Glutamatergic neuron (in vitro differentiated cells): Measurements from ENCODE around the gene SSU72. TPM values are rescaled to one million over a fixed set of nuclear protein-coding genes. Genes with fewer than 3 reads are reported as not detected.
"Not testable (repeated sequence)": the region's sequence is repeated elsewhere in the genome, so short reads cannot be mapped to it uniquely, and the experiment has no call there.

ENCODE experiments used
- DNase-seq: peaks from one replicate; pipeline ENCODE4 v3.0.0; 2022
- H3K27ac Mint-ChIP-seq: one replicate; pipeline ENCODE4 v1.8.0; 2020; ENCODE audit warnings: mild to moderate bottlenecking, mixed read lengths, inconsistent platforms; ENCODE audit not compliant: unreplicated experiment
- H3K27me3 Mint-ChIP-seq: one replicate; pipeline ENCODE4 v1.8.0; 2020; ENCODE audit warnings: mild to moderate bottlenecking, moderate library complexity, mixed read lengths, inconsistent platforms; ENCODE audit not compliant: unreplicated experiment
- H3K36me3 Mint-ChIP-seq: one replicate; pipeline ENCODE4 v1.8.0; 2020; ENCODE audit warnings: mild to moderate bottlenecking, mixed read lengths, inconsistent platforms; ENCODE audit not compliant: unreplicated experiment
- H3K4me1 Mint-ChIP-seq: one replicate; pipeline ENCODE4 v1.8.0; 2020; ENCODE audit warnings: mild to moderate bottlenecking, low read depth, mixed read lengths, inconsistent platforms; ENCODE audit not compliant: unreplicated experiment
- H3K4me3 Mint-ChIP-seq: one replicate; pipeline ENCODE4 v1.8.0; 2020; ENCODE audit warnings: mild to moderate bottlenecking, mixed read lengths, inconsistent platforms; ENCODE audit not compliant: unreplicated experiment
- H3K9me3 Mint-ChIP-seq: one replicate; pipeline ENCODE4 v1.8.0; 2020; ENCODE audit warnings: mild to moderate bottlenecking, moderate library complexity, mixed read lengths, inconsistent platforms; ENCODE audit not compliant: unreplicated experiment
- CTCF ChIP-seq: fragments of 200-600 bp; sonication (generic); IDR thresholded peaks from one replicate; pipeline ENCODE4 v1.5.0; 2021; ENCODE audit not compliant: partially characterized antibody, unreplicated experiment
- total RNA-seq: library from RNA; stranded (reverse); fragmentation: NEBNext Ultra II Directional; extraction: Animal tissue kit (Norgen Biotek cat#: 25700); gene quantifications from one replicate; pipeline ENCODE4 v1.2.1, GENCODE V29; 2021; ENCODE audit not compliant: unreplicated experiment

Gene SSU72
- total RNA-seq, 1 donor from 2014 or later = 123 TPM

- peaks cover 6% of the 10 kb centered on the region for H3K27me3 Mint-ChIP-seq
- H3K9me3 Mint-ChIP-seq = no peaks in the 10 kb centered on the region
- TF ChIP-seq CTCF = no peak
- peak overlapping the region; percentile 80 for H3K4me3 Mint-ChIP-seq
- peak overlapping the region; percentile 33 for H3K27ac Mint-ChIP-seq
- no peaks in the 10 kb centered on the region for H3K36me3 Mint-ChIP-seq
- DNase-seq = no peak
- no peaks in the 10 kb centered on the region for H3K4me1 Mint-ChIP-seq
These were observed 24.0 kb upstream of the SSU72 start for GRCh38 chr1:1598720-1599029.

- Mint-ChIP-seq H3K27me3 (peaks cover 6% of the 10 kb centered on the region), H3K9me3 (peaks cover 2% of the 10 kb centered on the region)
- DNase-seq = no peak
These were observed 23.5 kb upstream of the SSU72 start for GRCh38 chr1:1598051-1598719.

GRCh38 chr1:1597275-1597930 is 22.7 kb upstream of the SSU72 start:
- H3K9me3 Mint-ChIP-seq = peaks cover 2% of the 10 kb centered on the region
- no peak overlapping the region for H3K4me3 Mint-ChIP-seq
- H3K27me3 Mint-ChIP-seq = peaks cover 5% of the 10 kb centered on the region
- peaks cover 1% of the 10 kb centered on the region for H3K4me1 Mint-ChIP-seq
- no peaks in the 10 kb centered on the region for H3K36me3 Mint-ChIP-seq
- TF ChIP-seq CTCF = peak; percentile 51
- no peak for DNase-seq
- no peak overlapping the region for H3K27ac Mint-ChIP-seq

More at GRCh38 chr1:1598051-1598719, 23.5 kb upstream of the SSU72 start:
- Mint-ChIP-seq H3K36me3 (no peaks in the 10 kb centered on the region), H3K27ac (no peak overlapping the region), H3K4me3 (no peak overlapping the region), H3K4me1 (peaks cover 1% of the 10 kb centered on the region)
- no peak for TF ChIP-seq CTCF

GRCh38 chr1:1596493-1597274 is 22.0 kb upstream of the SSU72 start:
- Mint-ChIP-seq H3K4me3 (no peak overlapping the region), H3K36me3 (peaks cover 4% of the 10 kb centered on the region), H3K27ac (no peak overlapping the region), H3K9me3 (peaks cover 2% of the 10 kb centered on the region), H3K4me1 (peaks cover 1% of the 10 kb centered on the region), H3K27me3 (peaks cover 5% of the 10 kb centered on the region)
- no peak for TF ChIP-seq CTCF
- no peak for DNase-seq

- not testable (repeated sequence) for H3K27me3 Mint-ChIP-seq, H3K36me3 Mint-ChIP-seq, H3K4me1 Mint-ChIP-seq, H3K4me3 Mint-ChIP-seq, DNase-seq, H3K27ac Mint-ChIP-seq, H3K9me3 Mint-ChIP-seq
These were observed 20.7 kb upstream of the SSU72 start for GRCh38 chr1:1595341-1595740.
